IPS-18a (cell line): ENCODE measurements around the gene VWA3B.
"Not testable (repeated sequence)": the region's sequence is repeated elsewhere in the genome, so short reads cannot be mapped to it uniquely, and the experiment has no call there.

Experiments used
- H3K27ac ChIP-seq: one replicate; pipeline ENCODE4 v1.5.1; 2013; ENCODE audit warnings: low read length
- H3K27me3 ChIP-seq: one replicate; pipeline ENCODE4 v1.6.1; 2013; ENCODE audit warnings: mild to moderate bottlenecking, low read length; ENCODE audit not compliant: control insufficient read depth, insufficient read depth
- H3K36me3 ChIP-seq: one replicate; pipeline ENCODE4 v1.6.1; 2013; ENCODE audit warnings: low read depth, low read length; ENCODE audit not compliant: control insufficient read depth
- H3K4me1 ChIP-seq: one replicate; pipeline ENCODE4 v1.6.1; 2013; ENCODE audit warnings: low read depth, low read length; ENCODE audit not compliant: control insufficient read depth
- H3K4me3 ChIP-seq: one replicate; pipeline ENCODE4 v1.5.1; 2013; ENCODE audit warnings: low read length
- H3K9ac ChIP-seq: one replicate; pipeline ENCODE4 v1.6.1; 2013; ENCODE audit warnings: mild to moderate bottlenecking, low read length, moderate library complexity
- H3K9me3 ChIP-seq: one replicate; pipeline ENCODE4 v1.6.1; 2013; ENCODE audit warnings: low read depth, low read length; ENCODE audit not compliant: control insufficient read depth

Gene VWA3B

GRCh38 chr2:98263362-98263761 is 176.4 kb downstream of the VWA3B start:
- no peak overlapping the region for H3K9ac ChIP-seq
- H3K27me3 ChIP-seq: no peaks in the 10 kb centered on the region
- no peaks in the 10 kb centered on the region for H3K4me1 ChIP-seq
- H3K36me3 ChIP-seq: no peaks in the 10 kb centered on the region
- no peak overlapping the region for H3K27ac ChIP-seq
- peaks cover 16% of the 10 kb centered on the region for H3K9me3 ChIP-seq
- H3K4me3 ChIP-seq: no peak overlapping the region

- not testable (repeated sequence) for H3K36me3 ChIP-seq, H3K27ac ChIP-seq, H3K9me3 ChIP-seq, H3K9ac ChIP-seq, H3K4me3 ChIP-seq, H3K4me1 ChIP-seq, H3K27me3 ChIP-seq
Observed at GRCh38 chr2:98268225-98268624, 181.3 kb downstream of the VWA3B start.

GRCh38 chr2:98269274-98269673 is 182.3 kb downstream of the VWA3B start:
- H3K9ac ChIP-seq: no peak overlapping the region
- H3K36me3 ChIP-seq: no peaks in the 10 kb centered on the region
- no peaks in the 10 kb centered on the region for H3K4me1 ChIP-seq
- no peak overlapping the region for H3K4me3 ChIP-seq
- no peaks in the 10 kb centered on the region for H3K27me3 ChIP-seq
- no peak overlapping the region for H3K27ac ChIP-seq
- H3K9me3 ChIP-seq: peaks cover 3% of the 10 kb centered on the region

- Histone ChIP-seq H3K9ac (no peak overlapping the region), H3K4me1 (no peaks in the 10 kb centered on the region), H3K9me3 (no peaks in the 10 kb centered on the region), H3K36me3 (no peaks in the 10 kb centered on the region), H3K27ac (no peak overlapping the region), H3K4me3 (no peak overlapping the region), H3K27me3 (no peaks in the 10 kb centered on the region)
Observed at GRCh38 chr2:98269830-98270229, 182.9 kb downstream of the VWA3B start.

- no peaks in the 10 kb centered on the region for H3K9me3 ChIP-seq
- no peaks in the 10 kb centered on the region for H3K4me1 ChIP-seq
- no peak overlapping the region for H3K9ac ChIP-seq
- no peaks in the 10 kb centered on the region for H3K36me3 ChIP-seq
- H3K4me3 ChIP-seq: no peak overlapping the region
- no peaks in the 10 kb centered on the region for H3K27me3 ChIP-seq
- H3K27ac ChIP-seq: no peak overlapping the region
Observed at GRCh38 chr2:98277162-98277859, 190.3 kb downstream of the VWA3B start.

- Histone ChIP-seq H3K9ac (no peak overlapping the region), H3K27ac (no peak overlapping the region), H3K27me3 (no peaks in the 10 kb centered on the region), H3K36me3 (no peaks in the 10 kb centered on the region), H3K4me1 (no peaks in the 10 kb centered on the region), H3K9me3 (no peaks in the 10 kb centered on the region), H3K4me3 (no peak overlapping the region)
Observed at GRCh38 chr2:98278074-98278473, 191.1 kb downstream of the VWA3B start.

GRCh38 chr2:98280376-98281102 is 193.6 kb downstream of the VWA3B start:
- no peak overlapping the region for H3K4me3 ChIP-seq
- no peaks in the 10 kb centered on the region for H3K9me3 ChIP-seq
- H3K9ac ChIP-seq: no peak overlapping the region
- H3K27ac ChIP-seq: no peak overlapping the region
- H3K27me3 ChIP-seq: no peaks in the 10 kb centered on the region
- H3K4me1 ChIP-seq: no peaks in the 10 kb centered on the region
- no peaks in the 10 kb centered on the region for H3K36me3 ChIP-seq

- Histone ChIP-seq H3K27ac (no peak overlapping the region), H3K4me1 (no peaks in the 10 kb centered on the region), H3K27me3 (no peaks in the 10 kb centered on the region), H3K36me3 (no peaks in the 10 kb centered on the region), H3K9me3 (no peaks in the 10 kb centered on the region), H3K9ac (no peak overlapping the region), H3K4me3 (no peak overlapping the region)
Observed at GRCh38 chr2:98281607-98282006, 194.6 kb downstream of the VWA3B start.

- H3K4me1 ChIP-seq: no peaks in the 10 kb centered on the region
- no peak overlapping the region for H3K9ac ChIP-seq
- H3K27me3 ChIP-seq: no peaks in the 10 kb centered on the region
- no peak overlapping the region for H3K27ac ChIP-seq
- H3K9me3 ChIP-seq: no peaks in the 10 kb centered on the region
- H3K36me3 ChIP-seq: no peaks in the 10 kb centered on the region
- H3K4me3 ChIP-seq: no peak overlapping the region
Observed at GRCh38 chr2:98282109-98282508, 195.1 kb downstream of the VWA3B start.

GRCh38 chr2:98293030-98293429 is 206.1 kb downstream of the VWA3B start:
- Histone ChIP-seq H3K36me3 (no peaks in the 10 kb centered on the region), H3K27ac (no peak overlapping the region), H3K27me3 (no peaks in the 10 kb centered on the region), H3K4me1 (no peaks in the 10 kb centered on the region), H3K4me3 (no peak overlapping the region), H3K9me3 (no peaks in the 10 kb centered on the region), H3K9ac (no peak overlapping the region)

- Histone ChIP-seq H3K4me3 (no peak overlapping the region), H3K9me3 (no peaks in the 10 kb centered on the region), H3K36me3 (no peaks in the 10 kb centered on the region), H3K27ac (no peak overlapping the region), H3K4me1 (no peaks in the 10 kb centered on the region), H3K27me3 (no peaks in the 10 kb centered on the region), H3K9ac (no peak overlapping the region)
Observed at GRCh38 chr2:98293931-98294687, 207.1 kb downstream of the VWA3B start.
